Spleen (tissue), 11 donors: ENCODE data around the gene ZIK1. TPM values are rescaled to one million over a fixed set of nuclear protein-coding genes. Genes with fewer than 3 reads are reported as not detected.
A peak's percentile ranks its signal among the peaks of the same experiment; 100 is the strongest.

ENCODE experiments used
- DNase-seq: peaks from one replicate; pipeline ENCODE4 v3.0.0-alpha.2; 2020
- H3K27ac ChIP-seq, 8 donors: fragments of 200-600 bp; sonication (generic) in 7 of 8; 1 replicate in 4 of 8; 2 replicates in 4 of 8; pipeline versions ENCODE4 v1.5.0 to v1.8.0; 2016 to 2021; ENCODE audit warnings: inconsistent platforms in 4 of 8, mild to moderate bottlenecking in 4 of 8, moderate library complexity in 1 of 8
- H3K27me3 ChIP-seq, 7 donors: fragments of 200-600 bp; sonication (generic) in 6 of 7; replicated peaks in 1 of 7; 1 replicate in 4 of 7; 2 replicates in 3 of 7; pipeline versions ENCODE4 v1.5.0 to v1.8.0; 2016 to 2021; ENCODE audit warnings: inconsistent platforms in 3 of 7, mild to moderate bottlenecking in 1 of 7
- H3K36me3 ChIP-seq, 6 donors: fragments of 200-600 bp; sonication (generic) in 5 of 6; 1 replicate in 4 of 6; 2 replicates in 2 of 6; pipeline versions ENCODE4 v1.5.0 to v1.8.0; 2016 to 2021; ENCODE audit warnings: inconsistent platforms in 2 of 6
- H3K4me1 ChIP-seq, 6 donors: fragments of 200-600 bp; sonication (generic) in 5 of 6; 1 replicate in 3 of 6; 2 replicates in 3 of 6; pipeline versions ENCODE4 v1.5.0 to v1.8.0; 2016 to 2021; ENCODE audit warnings: inconsistent platforms in 3 of 6
- H3K4me3 ChIP-seq, 8 donors: fragments of 200-600 bp; sonication (generic) in 7 of 8; 1 replicate in 4 of 8; 2 replicates in 4 of 8; pipeline versions ENCODE4 v1.5.0 to v1.8.0; 2016 to 2021; ENCODE audit warnings: inconsistent platforms in 4 of 8, mild to moderate bottlenecking in 4 of 8, moderate library complexity in 2 of 8
- H3K9me3 ChIP-seq, 8 donors: fragments of 200-600 bp; sonication (generic) in 7 of 8; 1 replicate in 4 of 8; 2 replicates in 4 of 8; pipeline versions ENCODE4 v1.5.0 to v1.8.0; 2016 to 2021; ENCODE audit warnings: inconsistent platforms in 4 of 8
- CTCF ChIP-seq, 11 experiments: fragments of 200-600 bp in 7 of 11; fragments of 450-650 bp in 4 of 11; sonication (generic) in 4 of 11; IDR thresholded peaks in 8 of 11; conservative IDR thresholded peaks in 3 of 11; 1 replicate in 7 of 11; 2 replicates in 4 of 11; pipeline versions ENCODE4 v1.4.0 to v1.8.0; 2016 to 2021; ENCODE audit warnings: antibody characterized with exemption in 11 of 11, inconsistent platforms in 4 of 11, mild to moderate bottlenecking in 1 of 11
- POLR2A ChIP-seq, 3 donors: fragments of 450-650 bp; IDR thresholded peaks; one replicate each; pipeline ENCODE4 v1.5.1; 2017; ENCODE audit warnings: antibody characterized with exemption in 3 of 3, mild to moderate bottlenecking in 1 of 3
- POLR2AphosphoS5 ChIP-seq, 3 donors: sonication (generic); formaldehyde crosslinking; IDR thresholded peaks; one replicate each; pipeline ENCODE4 v1.5.1; 2017; ENCODE audit warnings: antibody characterized with exemption in 3 of 3
- WGBS, 5 donors: extraction: QIAGEN DNeasy Blood & Tissue Kit in 3 of 5; methylation state at CpG; one replicate each; pipeline versions ENCODE4 v1.1.5 to v1.1.7; 2013 to 2018; 5-methylcytosine and 5-hydroxymethylcytosine counted together
- intact Hi-C: fragments of 100-400 bp; cut with DNase I; formaldehyde crosslinking; loops from one replicate; pipeline ENCODE4 v1.15.0; 2023; ENCODE audit warnings: low total_unique reads
- polyA plus RNA-seq, 3 donors: library from polyadenylated mRNA; stranded (reverse); fragments of 200-250 nt; gene quantifications; one replicate each; pipeline ENCODE4 v1.2.1, GENCODE V29; 2013
- total RNA-seq, 7 donors: library from RNA; depleted of rRNA in 3 of 7; stranded (reverse); fragments of >200 nt in 3 of 7; fragmentation: NEBNext Ultra II Directional in 4 of 7; extraction: Animal tissue kit (Norgen Biotek cat#: 25700) in 4 of 7; gene quantifications; one replicate each; pipeline versions ENCODE4 v1.1.0 to v1.2.1, GENCODE V29; 2016 to 2021
- donor health status: healthy with polysubstance abuse.
- donor health status: DM: no; HTN: no; CAD: no; lungs with moderate emphysema.
- donor health status: DM: no; HTN: no; CAD: no.
- donor health status: Bipolar disorder and iron deficiency.
- donor health status: healthy.
- donor health status: DM: no; HTN: no; CAD: no.
- donor health status: DM: yes; HTN: yes; CAD: no.

ZIK1 gene
- total and polyA plus RNA-seq, 10 donors: 3.4 to 12.0 (median 7.0) TPM

GRCh38 chr19:57552432-57552831 lies 31.5 kb upstream of the ZIK1 start:
- WGBS, 5 donors: 92 to 100% (median 96%) methylated on average over 2 of the region's 2 CpGs
- intact Hi-C loops: no loop called here
- Histone ChIP-seq H3K36me3 (peaks cover 33 to 98% (median 88%) of the 10 kb centered on the region in 6 donors), H3K4me3 (no peak overlapping the region), H3K9me3 (peaks cover 11 to 91% (median 87%) of the 10 kb centered on the region in 8 donors), H3K27me3 (no peaks in the 10 kb centered on the region), H3K4me1 (no peaks in the 10 kb centered on the region), H3K27ac (no peak overlapping the region)
- no peak for DNase-seq
- TF ChIP-seq POLR2A (IDR thresholded peaks at IDR 0.05) (no peak), CTCF (IDR thresholded peaks at IDR 0.05 in 8 of 11, conservative IDR thresholded peaks at IDR 0.05 in 3 of 11) (no peak), POLR2AphosphoS5 (IDR thresholded peaks at IDR 0.05) (no peak)

- Histone ChIP-seq H3K4me3 (no peak overlapping the region), H3K9me3 (peaks cover 0 to 67% (median 54%) of the 10 kb centered on the region in 8 donors), H3K27me3 (peaks cover 0 to 2% (median 0%) of the 10 kb centered on the region in 7 donors), H3K27ac (no peak overlapping the region), H3K36me3 (peaks cover 4 to 46% (median 36%) of the 10 kb centered on the region in 6 donors), H3K4me1 (peaks cover 10 to 26% (median 19%) of the 10 kb centered on the region in 6 donors)
- WGBS, 5 donors: 89 to 95% (median 94%) methylated on average over 5 of the region's 5 CpGs
- intact Hi-C loops: no loop called here
- TF ChIP-seq POLR2AphosphoS5 (IDR thresholded peaks at IDR 0.05): no peak
- TF ChIP-seq CTCF (IDR thresholded peaks at IDR 0.05 in 8 of 11, conservative IDR thresholded peaks at IDR 0.05 in 3 of 11): no peak
- no peak for TF ChIP-seq POLR2A (IDR thresholded peaks at IDR 0.05)
- no peak for DNase-seq
These were observed 26.3 kb upstream of the ZIK1 start for GRCh38 chr19:57557659-57558058.

DNA sequence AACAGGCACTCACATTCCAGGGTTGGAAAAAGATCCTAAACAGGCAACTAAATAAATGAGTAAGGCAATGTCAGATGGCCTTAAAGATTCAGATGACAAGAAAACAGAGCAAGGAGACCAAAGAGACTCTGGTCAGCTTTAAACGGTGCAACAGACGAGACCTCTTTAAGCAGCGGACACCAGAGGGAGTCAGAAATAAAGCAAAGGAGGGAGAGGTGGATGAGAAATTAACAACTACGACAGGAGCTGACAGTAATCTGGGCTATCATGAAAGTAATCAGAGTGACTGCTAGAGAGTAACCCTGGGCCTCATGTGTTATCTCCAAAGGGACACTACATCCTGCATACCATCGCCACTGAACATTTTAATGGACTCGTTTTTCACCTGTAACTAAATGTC lies 25.4 kb upstream of the ZIK1 start:
- Histone ChIP-seq H3K9me3 (peaks cover 0 to 67% (median 54%) of the 10 kb centered on the region in 8 donors), H3K4me1 (peaks cover 10 to 26% (median 19%) of the 10 kb centered on the region in 6 donors), H3K36me3 (peaks cover 4 to 37% (median 28%) of the 10 kb centered on the region in 6 donors), H3K27me3 (peaks cover 0 to 5% (median 0%) of the 10 kb centered on the region in 7 donors), H3K4me3 (peak overlapping the region; percentile 72 to 99 (median 90)), H3K27ac (peak overlapping the region in 3 of 8 donors; percentile 82 to 87 (median 83))
- TF ChIP-seq CTCF (IDR thresholded peaks at IDR 0.05 in 8 of 11, conservative IDR thresholded peaks at IDR 0.05 in 3 of 11) (no peak), POLR2AphosphoS5 (IDR thresholded peaks at IDR 0.05) (no peak), POLR2A (IDR thresholded peaks at IDR 0.05) (no peak)
- intact Hi-C loops: no loop called here
- 45 to 54% (median 47%) methylated on average over 6 of the region's 6 CpGs for WGBS, 5 donors
- DNase-seq: no peak

DNA sequence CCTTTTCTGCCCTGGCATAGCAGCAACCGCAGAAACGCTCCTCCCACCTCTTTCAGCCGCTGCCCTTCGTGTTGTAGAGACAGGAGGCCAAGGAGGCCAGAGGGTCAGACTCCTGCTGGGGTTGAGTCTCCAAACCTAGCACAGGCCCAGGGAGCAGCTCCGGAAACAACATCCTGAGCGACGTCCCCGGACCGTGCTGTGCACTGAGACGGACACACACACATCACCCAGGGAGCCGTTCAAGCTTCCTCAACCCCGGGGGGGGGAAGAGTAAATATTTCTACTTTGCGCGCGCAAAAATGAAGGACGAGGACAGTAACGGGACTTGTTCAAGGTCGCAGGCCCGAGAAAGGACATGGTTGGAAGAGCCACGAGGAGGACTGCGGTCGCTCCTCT lies 24.9 kb upstream of the ZIK1 start:
- peak overlapping the region in 7 of 8 donors; percentile 9 to 87 (median 76) for H3K27ac ChIP-seq

More for the DNA sequence above, 24.9 kb upstream of the ZIK1 start:
- TF ChIP-seq CTCF (IDR thresholded peaks at IDR 0.05 in 8 of 11, conservative IDR thresholded peaks at IDR 0.05 in 3 of 11) (no peak), POLR2AphosphoS5 (IDR thresholded peaks at IDR 0.05) (no peak), POLR2A (IDR thresholded peaks at IDR 0.05) (no peak)
- peaks cover 4 to 33% (median 24%) of the 10 kb centered on the region in 6 donors for H3K36me3 ChIP-seq
- peak overlapping the region; percentile 72 to 99 (median 90) for H3K4me3 ChIP-seq
- peaks cover 1 to 67% (median 54%) of the 10 kb centered on the region in 8 donors for H3K9me3 ChIP-seq
- peak; percentile 72 for DNase-seq
- peaks cover 10 to 26% (median 19%) of the 10 kb centered on the region in 6 donors for H3K4me1 ChIP-seq
- intact Hi-C loops: no loop called here
- WGBS, 5 donors: 1 to 3% (median 1%) methylated on average over 20 to 22 of the region's 22 CpGs
- peaks cover 0 to 5% (median 0%) of the 10 kb centered on the region in 7 donors for H3K27me3 ChIP-seq
